GM20431 (cell line): ENCODE results near the gene DDX39B.
"Not testable (repeated sequence)": the region's sequence is repeated elsewhere in the genome, so short reads cannot be mapped to it uniquely, and the experiment has no call there.

Experiments used
- in situ Hi-C: fragments of 300-500 bp; cut with MseI, MboI; formaldehyde crosslinking; loops from one replicate; pipeline ENCODE4 v1.15.0; 2020; ENCODE audit warnings: low sequenced_read_pairs; ENCODE audit not compliant: unreplicated experiment

The DDX39B gene

GRCh38 chr6:31551371-31551770 lies 9.6 kb upstream of the DDX39B start:
- in situ Hi-C loops, result not testable (repeated sequence)

GRCh38 chr6:31548544-31548873 lies 6.7 kb upstream of the DDX39B start:
- in situ Hi-C loops, result loop anchor here (5.0 kb wide), 1 partner anchor 54 kb away; no protein-coding TSS in a partner anchor

- in situ Hi-C loops, result loop anchor here (5.0 kb wide), 1 partner anchor 54 kb away; no protein-coding TSS in a partner anchor
Observed at GRCh38 chr6:31547727-31548543, 6.1 kb upstream of the DDX39B start.

DNA sequence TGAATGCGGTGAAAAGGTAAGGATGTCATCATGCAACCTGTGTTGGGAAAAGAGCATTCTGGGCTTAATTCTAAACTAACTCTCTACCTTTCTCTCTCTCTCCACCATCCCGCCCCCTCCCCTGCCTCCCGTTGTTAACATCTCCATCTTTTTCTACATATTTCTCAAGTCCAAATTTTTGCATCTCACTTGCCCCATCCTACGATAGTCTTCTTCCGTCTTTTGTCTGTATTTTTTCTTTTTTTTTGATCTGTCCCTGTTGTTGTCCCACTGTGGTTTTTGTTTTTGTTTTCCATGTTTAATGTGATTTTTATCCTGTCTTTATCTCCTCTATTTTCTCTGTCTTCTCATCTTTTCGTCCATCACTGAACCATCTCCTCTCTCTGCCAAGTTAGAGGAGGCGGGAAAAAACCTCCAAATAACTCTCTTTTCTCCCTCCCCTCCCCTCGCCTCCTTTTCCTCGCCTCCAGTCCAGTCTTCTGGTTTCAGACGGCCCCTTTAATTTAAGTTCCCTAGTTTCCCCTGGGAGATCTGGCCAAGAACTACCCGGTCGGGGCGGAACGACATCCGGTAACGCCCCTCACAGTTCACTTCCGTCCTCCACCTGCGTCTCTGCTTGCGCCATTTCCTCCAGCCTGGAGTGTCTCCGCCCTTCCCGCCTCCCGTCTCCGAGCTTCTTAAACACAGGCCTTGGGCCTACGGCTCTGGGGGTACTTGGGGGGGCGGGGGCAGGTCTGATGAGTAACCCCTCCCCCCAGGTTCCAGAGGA lies 5.3 kb upstream of the DDX39B start, which contains the start of gene NFKBIL1:
NFKBIL1 (plus strand) TSS at position 651 of the 769 bp plus-strand sequence; CDS start at position 738, 87 bp downstream.
- in situ Hi-C loops, result loop anchor here (5.0 kb wide), 1 partner anchor 55 kb away; no protein-coding TSS in a partner anchor

- in situ Hi-C loops, result loop anchor here (5.0 kb wide), 1 partner anchor 56 kb away; no protein-coding TSS in a partner anchor
Observed at GRCh38 chr6:31546339-31546957, 4.6 kb upstream of the DDX39B start, which contains the start of gene ATP6V1G2. Gene ATP6V1G2, minus strand, starts transcription at chr6:31546608. Its CDS starts 49 bp downstream, at chr6:31546559.

DNA sequence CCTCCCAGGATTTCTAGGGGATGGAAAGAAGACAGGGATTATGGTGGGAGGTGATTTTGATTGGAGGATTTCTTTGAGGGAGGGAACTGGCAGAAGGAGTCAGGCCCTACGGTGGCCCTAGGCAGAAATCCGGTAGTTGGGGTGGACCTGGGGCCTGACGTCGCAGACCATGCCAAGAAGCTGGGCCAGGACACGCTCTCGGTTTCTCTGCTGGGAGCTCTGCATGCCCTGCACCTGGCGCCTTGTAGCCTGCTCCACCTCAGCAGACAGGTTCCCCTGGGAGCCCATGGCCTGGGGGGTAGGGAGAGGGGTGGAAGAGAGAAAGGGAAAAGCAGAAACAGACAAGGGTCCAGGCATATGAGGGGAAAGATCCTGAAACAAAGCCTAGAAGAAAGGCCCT lies 3.5 kb upstream of the DDX39B start:
- in situ Hi-C loops, result loop anchor here (5.0 kb wide), 1 partner anchor 57 kb away; no protein-coding TSS in a partner anchor

DNA sequence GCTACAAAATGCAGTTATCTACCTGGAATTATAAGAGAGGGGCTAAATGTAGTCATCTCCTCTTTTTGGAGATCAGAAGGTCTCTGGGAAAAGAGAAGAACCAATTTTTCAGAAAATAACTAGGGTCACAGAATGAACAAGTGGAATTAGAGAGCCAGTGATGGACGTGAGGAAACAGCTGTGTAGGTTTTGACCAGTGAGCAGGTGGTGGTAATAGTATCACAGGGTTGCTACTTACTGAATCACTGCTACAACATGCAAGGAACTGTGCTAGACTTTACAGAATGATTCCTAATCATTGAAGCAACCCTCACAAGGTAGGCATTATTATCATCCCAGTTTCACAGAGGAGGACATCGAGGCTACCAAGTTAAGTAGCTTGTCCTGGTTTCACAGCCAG lies 2.9 kb upstream of the DDX39B start:
- in situ Hi-C loops, result loop anchor here (5.0 kb wide), 1 partner anchor 58 kb away; no protein-coding TSS in a partner anchor

DNA sequence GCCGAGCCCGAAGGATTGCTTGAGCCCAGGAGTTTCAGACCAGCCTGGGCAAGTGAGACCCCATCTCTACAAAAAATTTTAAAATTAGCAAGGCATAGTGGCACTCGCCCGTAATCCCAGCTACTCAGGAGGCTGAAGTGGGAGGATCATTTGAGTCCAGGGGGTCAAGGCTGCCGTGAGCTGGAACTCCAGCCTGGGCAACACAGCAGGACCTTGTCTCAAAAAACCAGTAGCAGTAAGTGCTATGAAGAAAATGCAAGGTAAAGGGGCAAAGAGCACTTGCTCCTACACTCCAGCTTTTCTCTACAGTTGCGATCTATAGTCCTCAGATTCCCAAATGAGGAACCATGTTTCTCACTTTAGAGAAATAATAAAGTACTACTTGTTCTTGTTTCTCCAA lies 1.8 kb upstream of the DDX39B start:
- in situ Hi-C loops, result no loop called here

GRCh38 chr6:31541059-31541657 lies 645 bp downstream of the DDX39B start:
- in situ Hi-C loops, result no loop called here

DNA sequence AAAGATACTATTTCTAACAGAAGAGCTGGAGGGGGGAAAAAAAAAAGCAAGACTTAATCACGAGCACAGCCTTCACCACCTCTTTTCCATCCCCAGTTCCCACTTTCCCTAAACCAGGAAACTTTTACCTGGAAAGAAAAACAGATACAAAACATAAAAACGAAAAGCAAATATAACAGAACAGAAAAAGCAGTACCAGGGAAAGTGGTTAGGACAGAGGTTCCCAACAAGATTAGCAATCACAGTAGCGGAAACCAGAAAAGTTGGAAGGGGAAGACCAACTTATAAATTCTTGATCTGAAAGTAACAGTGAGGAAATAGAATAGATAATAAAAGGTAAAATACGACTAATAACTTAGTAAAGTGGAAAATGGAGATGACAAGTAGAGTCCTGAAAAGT lies 1.2 kb downstream of the DDX39B start:
- in situ Hi-C loops, result no loop called here

DNA sequence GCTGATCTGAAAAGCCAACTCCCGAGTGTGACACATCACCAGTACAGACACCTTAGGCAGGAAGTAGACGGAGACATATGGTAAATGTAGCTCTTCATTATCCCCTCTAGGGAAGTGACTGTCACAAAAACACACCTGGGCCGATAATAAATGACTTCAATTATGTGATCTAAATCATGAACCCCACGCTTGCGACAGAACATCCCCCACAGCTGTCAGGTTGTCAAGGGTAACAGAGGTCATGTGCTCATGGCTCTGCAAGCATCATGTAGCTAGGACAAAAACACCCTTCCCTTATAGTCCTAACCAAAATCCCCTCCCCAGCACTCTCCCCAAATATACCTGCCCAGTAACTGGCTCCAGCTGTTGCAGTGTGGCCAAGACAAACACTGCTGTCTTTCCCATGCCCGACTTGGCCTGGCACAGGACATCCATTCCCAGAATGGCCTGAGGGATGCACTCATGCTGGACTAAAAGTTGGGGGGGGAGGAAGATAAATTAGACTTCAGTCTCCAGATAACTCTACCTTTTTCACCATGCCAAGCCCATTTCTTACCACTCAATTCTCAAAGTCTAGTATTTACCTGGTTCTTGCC lies 2.9 kb downstream of the DDX39B start:
- in situ Hi-C loops, result no loop called here

GRCh38 chr6:31535538-31536324 lies 6.1 kb downstream of the DDX39B start:
- in situ Hi-C loops, result no loop called here

GRCh38 chr6:31534521-31535040 lies 7.2 kb downstream of the DDX39B start:
- in situ Hi-C loops, result no loop called here

GRCh38 chr6:31534011-31534410 lies 7.8 kb downstream of the DDX39B start:
- in situ Hi-C loops, result no loop called here

DNA sequence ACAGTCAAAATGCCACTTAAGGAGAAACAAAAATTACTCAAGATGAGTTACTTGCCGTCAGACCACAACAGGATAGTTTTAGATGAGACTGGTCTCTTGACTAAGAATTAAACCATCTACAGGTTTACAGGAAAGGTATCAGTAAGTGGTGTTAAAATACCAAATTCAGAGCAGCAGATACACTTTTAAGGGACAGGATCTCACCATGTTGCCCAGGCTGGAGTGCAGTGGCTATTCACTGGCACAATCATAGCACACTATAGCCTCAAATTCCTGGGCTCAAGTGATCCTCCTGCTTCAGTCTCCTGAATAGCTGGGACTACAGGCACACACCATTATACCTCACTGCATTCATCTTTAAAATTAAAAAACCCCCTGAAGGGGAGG lies 8.4 kb downstream of the DDX39B start:
- in situ Hi-C loops, result no loop called here

DNA sequence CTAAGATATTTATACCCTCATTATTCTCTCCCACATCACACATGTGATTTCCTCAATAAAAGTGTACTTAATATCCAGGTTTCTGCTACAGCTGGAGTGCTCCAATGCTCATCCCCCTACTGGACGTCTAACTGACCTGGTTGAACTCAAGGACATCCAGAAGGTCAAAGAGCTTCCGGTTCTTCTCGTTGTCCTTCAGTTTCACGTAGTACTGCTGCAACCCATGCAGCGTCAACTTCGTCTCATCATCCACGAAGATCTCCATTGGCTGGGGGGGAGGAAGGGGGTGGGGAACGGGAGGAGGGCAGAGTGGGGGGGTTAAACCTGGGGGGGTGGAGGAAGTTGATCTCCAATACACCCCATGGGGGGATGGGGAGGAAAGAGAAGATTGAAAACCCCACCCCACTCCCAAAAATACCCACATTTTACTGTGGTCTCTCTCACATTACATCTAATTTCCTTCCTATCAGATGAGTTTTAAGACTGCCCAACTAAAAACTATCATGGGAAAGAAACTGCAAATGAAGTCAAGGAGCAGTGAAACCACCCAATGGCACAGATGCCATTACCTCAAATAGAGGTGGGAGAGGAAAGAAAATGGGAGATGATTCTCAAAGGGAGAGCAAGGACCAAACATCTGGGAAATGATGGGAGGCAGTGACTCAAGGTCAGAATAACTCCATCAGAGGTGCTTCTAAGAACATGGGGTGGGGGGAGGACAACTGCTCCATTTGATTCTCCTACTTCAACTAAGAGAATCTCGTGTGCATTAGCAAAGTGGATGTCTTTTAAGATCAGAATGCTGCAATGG lies 9.0 kb downstream of the DDX39B start:
- in situ Hi-C loops, result no loop called here

- in situ Hi-C loops, result no loop called here
Observed at GRCh38 chr6:31531771-31532643, 9.8 kb downstream of the DDX39B start.
